DND-41 (cell line): Measurements from ENCODE around the gene SLC17A9.
A peak's percentile ranks its signal among the peaks of the same experiment; 100 is the strongest.

Experiments
- ATAC-seq: fragments of 200-7000 bp; cut with Tn5 transposase; 3 replicates; pipeline ENCODE4 v1.9.1; 2021; ENCODE audit warnings: low read depth; ENCODE audit not compliant: insufficient read depth
- DNase-seq: peaks from one replicate; pipeline ENCODE4 v3.0.0-alpha.2; 2020
- H2AFZ ChIP-seq: 2 replicates; pipeline ENCODE4 v1.6.0; 2012; ENCODE audit warnings: low read depth, low read length
- H3K27ac ChIP-seq: 2 replicates; pipeline ENCODE4 v1.5.1; 2012; ENCODE audit warnings: low read length, inconsistent platforms
- H3K27me3 ChIP-seq: fragments of 200-600 bp; sonication (generic); 2 replicates; pipeline ENCODE4 v1.6.0; 2012; ENCODE audit warnings: low read length, mild to moderate bottlenecking, inconsistent platforms; ENCODE audit not compliant: insufficient read depth, poor library complexity
- H3K36me3 ChIP-seq: 2 replicates; pipeline ENCODE4 v1.5.1; 2012; ENCODE audit warnings: low read length, inconsistent platforms; ENCODE audit not compliant: insufficient read depth
- H3K4me1 ChIP-seq: 2 replicates; pipeline ENCODE4 v1.5.1; 2012; ENCODE audit warnings: mild to moderate bottlenecking, low read length; ENCODE audit not compliant: insufficient read depth
- H3K4me2 ChIP-seq: 2 replicates; pipeline ENCODE4 v1.6.0; 2012; ENCODE audit warnings: mild to moderate bottlenecking, moderate library complexity, low read length, inconsistent platforms; ENCODE audit not compliant: insufficient read depth
- H3K4me3 ChIP-seq, 2 experiments: fragments of 200-600 bp in 1 of 2; shearing (Covaris generic) in 1 of 2; 2 replicates each; pipeline ENCODE4 v1.5.1; 2012 to 2016; ENCODE audit warnings: inconsistent platforms in 2 of 2, low read length in 2 of 2, mild to moderate bottlenecking in 2 of 2, low read depth in 1 of 2, moderate library complexity in 1 of 2
- H3K79me2 ChIP-seq: 2 replicates; pipeline ENCODE4 v1.6.0; 2012; ENCODE audit warnings: low read length, inconsistent platforms; ENCODE audit not compliant: insufficient read depth
- H3K9ac ChIP-seq: 2 replicates; pipeline ENCODE4 v1.6.0; 2012; ENCODE audit warnings: low read depth, mild to moderate bottlenecking, inconsistent platforms, low read length, moderate library complexity
- H3K9me3 ChIP-seq: 2 replicates; pipeline ENCODE4 v1.5.1; 2012; ENCODE audit warnings: low read length, moderate library complexity, mild to moderate bottlenecking, inconsistent platforms; ENCODE audit not compliant: insufficient read depth, severe bottlenecking
- H4K20me1 ChIP-seq: 2 replicates; pipeline ENCODE4 v1.6.0; 2012; ENCODE audit warnings: low read length; ENCODE audit not compliant: insufficient read depth
- CTCF ChIP-seq: IDR thresholded peaks from 2 replicates; pipeline ENCODE4 v1.5.1; 2012; ENCODE audit warnings: borderline replicate concordance, low read length, moderate library complexity, mild to moderate bottlenecking; ENCODE audit not compliant: poor library complexity, severe bottlenecking; ENCODE audit errors: extremely low read depth
- EZH2 ChIP-seq: IDR thresholded peaks from 3 replicates; pipeline ENCODE4 v1.6.1; 2012; ENCODE audit warnings: borderline replicate concordance, low read depth, mild to moderate bottlenecking, moderate library complexity, low read length, inconsistent platforms; ENCODE audit not compliant: severe bottlenecking

The SLC17A9 gene

DNA sequence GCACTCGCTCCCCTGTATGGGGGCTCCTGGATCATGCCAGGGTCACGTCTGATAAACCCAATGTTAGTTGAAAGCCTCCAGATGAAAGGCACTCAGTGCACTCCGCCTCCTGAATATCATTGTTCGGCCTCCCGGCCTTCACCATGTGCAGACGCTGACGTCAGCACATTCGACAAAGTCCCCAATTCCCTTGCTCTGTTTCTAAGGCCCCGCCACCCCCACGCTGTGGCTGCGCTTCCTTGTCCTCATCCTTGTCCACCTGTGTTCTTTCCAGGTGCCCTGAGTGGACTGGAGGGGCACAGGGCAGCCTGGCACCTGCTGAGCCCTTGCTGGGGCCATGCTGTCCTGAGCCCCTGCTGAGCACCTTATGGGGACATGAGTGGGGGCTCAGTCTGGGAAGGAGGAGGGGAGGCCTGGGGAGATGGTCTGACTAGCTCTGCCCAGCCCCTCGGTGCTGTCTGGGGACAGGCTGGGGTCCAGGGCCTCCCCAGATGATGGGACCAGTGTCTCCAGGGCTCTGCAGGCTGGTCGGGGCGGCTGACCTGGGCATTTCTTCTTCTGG is 64.1 kb downstream of the SLC17A9 start:
- Histone ChIP-seq H3K9me3 (peaks cover 18% of the 10 kb centered on the region), H3K4me2 (no peak overlapping the region), H3K36me3 (peaks cover 53% of the 10 kb centered on the region), H3K79me2 (peaks cover 94% of the 10 kb centered on the region), H3K27ac (peak overlapping the region; percentile 25; the same call in 1 of the 2 replicates), H3K27me3 (no peaks in the 10 kb centered on the region), H2AFZ (no peak overlapping the region), H4K20me1 (peaks cover 43% of the 10 kb centered on the region), H3K4me1 (peaks cover 8% of the 10 kb centered on the region), H3K9ac (no peak overlapping the region), H3K4me3 (no peak overlapping the region)
- no peak for ATAC-seq
- TF ChIP-seq CTCF = no peak
- no peak for TF ChIP-seq EZH2
- no peak for DNase-seq

DNA sequence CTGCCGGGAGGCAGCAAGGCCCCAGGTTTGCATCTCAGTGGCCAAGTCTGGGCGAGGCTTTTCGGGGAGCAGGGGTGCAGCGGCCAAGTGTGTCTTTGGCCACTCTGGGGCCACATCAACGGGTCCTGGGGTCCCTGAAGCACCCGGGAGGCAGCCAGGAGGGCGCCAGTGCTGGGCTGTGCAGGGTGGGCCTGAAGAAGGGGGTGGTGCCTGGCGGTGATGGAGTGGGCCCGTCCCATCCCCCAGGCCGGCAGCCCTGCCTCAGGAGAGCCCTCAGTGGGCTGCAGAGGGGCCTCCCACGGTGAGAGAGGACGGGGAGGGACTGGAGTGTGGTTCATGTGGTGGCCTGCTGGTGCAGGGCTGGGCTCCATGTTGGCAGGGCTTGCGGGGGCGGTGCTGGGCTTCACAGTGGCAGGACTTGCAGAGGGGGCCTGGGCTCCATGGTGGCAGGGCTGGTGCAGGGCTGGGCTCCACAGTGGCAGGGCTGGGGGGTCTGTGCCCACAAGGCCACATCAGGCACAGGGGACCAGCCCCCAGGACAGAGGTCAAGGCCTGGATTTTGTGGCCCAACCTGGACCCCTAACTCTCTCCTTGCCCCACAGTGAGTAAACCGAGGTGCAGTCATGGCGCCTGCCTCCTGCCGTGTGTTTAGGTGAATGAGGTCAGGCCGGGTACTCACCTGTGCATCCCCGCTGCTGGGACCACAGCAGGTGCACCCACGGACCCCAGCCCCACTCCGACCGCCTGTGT is 64.7 kb downstream of the SLC17A9 start:
- H3K27ac ChIP-seq = no peak overlapping the region; the same call in 1 of the 2 replicates
- no peak overlapping the region for H3K4me3 ChIP-seq
- peaks cover 52% of the 10 kb centered on the region for H3K36me3 ChIP-seq
- H3K79me2 ChIP-seq = peaks cover 95% of the 10 kb centered on the region
- no peak for TF ChIP-seq EZH2
- no peak for TF ChIP-seq CTCF
- no peak overlapping the region for H3K9ac ChIP-seq
- no peak overlapping the region for H3K4me2 ChIP-seq
- peaks cover 13% of the 10 kb centered on the region for H3K9me3 ChIP-seq
- no peak overlapping the region for H2AFZ ChIP-seq
- H3K27me3 ChIP-seq = no peaks in the 10 kb centered on the region
- ATAC-seq (0 out of 3 replicates have a peak, but pooled peaks have one; percentile 22), DNase-seq (no peak)
- peaks cover 49% of the 10 kb centered on the region for H4K20me1 ChIP-seq
- H3K4me1 ChIP-seq = peaks cover 3% of the 10 kb centered on the region; the same call in 1 of the 2 replicates

DNA sequence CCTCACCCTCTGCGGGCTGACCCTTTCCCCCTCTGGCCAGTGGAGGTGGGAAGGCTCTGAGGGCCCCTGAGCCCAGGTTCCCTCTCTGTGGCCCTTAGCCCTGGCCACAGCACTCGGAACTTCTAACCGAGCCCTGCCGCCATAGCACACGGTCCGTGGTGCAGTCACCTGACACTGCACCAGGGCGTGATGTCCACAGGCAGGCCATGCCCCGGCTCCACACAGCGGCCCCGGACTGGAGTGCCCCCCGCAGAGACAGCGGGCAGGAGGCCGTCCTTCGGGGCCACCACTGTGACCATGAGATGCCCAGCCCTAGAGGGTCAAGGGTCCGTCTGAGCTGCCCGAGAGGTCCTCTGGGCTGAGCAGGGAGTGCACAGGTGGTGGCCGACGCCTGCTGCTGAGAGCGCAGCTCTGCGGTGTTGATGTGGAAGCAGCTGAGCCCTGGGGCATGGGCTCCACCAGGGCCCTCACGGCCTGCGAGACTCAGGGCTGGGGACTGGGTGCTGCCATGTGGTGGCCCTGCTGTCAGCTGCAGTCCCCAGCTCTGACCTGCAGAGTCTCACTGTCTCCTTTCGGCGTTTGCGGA is 65.4 kb downstream of the SLC17A9 start:
- Histone ChIP-seq H3K27me3 (no peaks in the 10 kb centered on the region), H3K4me2 (no peak overlapping the region), H4K20me1 (peaks cover 56% of the 10 kb centered on the region), H3K9ac (no peak overlapping the region), H2AFZ (no peak overlapping the region), H3K27ac (peak overlapping the region; percentile 1; the same call in 1 of the 2 replicates), H3K4me3 (no peak overlapping the region), H3K36me3 (peaks cover 52% of the 10 kb centered on the region), H3K9me3 (peaks cover 6% of the 10 kb centered on the region), H3K79me2 (peaks cover 95% of the 10 kb centered on the region), H3K4me1 (peaks cover 3% of the 10 kb centered on the region; the same call in 1 of the 2 replicates)
- TF ChIP-seq CTCF (no peak), EZH2 (no peak)
- ATAC-seq (no peak), DNase-seq (no peak)
